ENCODE measurements around the gene CIDEB.

CIDEB gene

GRCh38 chr14:24279301-24280186 is 28.2 kb downstream of the CIDEB start:
- no peaks in the 10 kb centered on the region for H3K27me3 ChIP-seq (replicated peaks)
- no peak overlapping the region for H3K27ac ChIP-seq
- in situ Hi-C loops (cut with HindIII; ENCODE audit: low pct_ligation_motif_present, low sequenced_read_pairs), result no loop called here
- no peak overlapping the region for H3K4me3 ChIP-seq (ENCODE audit: low read depth, low read length)
- peak; percentile 24 for TF ChIP-seq CTCF (IDR thresholded peaks at IDR 0.05; ENCODE audit: low read depth, low read length, missing control alignments)
- no peaks in the 10 kb centered on the region for H3K36me3 ChIP-seq (replicated peaks)
- no peak for DNase-seq

GRCh38 chr14:24278424-24278823 is 29.4 kb downstream of the CIDEB start:
- no peak for TF ChIP-seq CTCF (IDR thresholded peaks at IDR 0.05; ENCODE audit: low read depth, low read length, missing control alignments)
- no peaks in the 10 kb centered on the region for H3K27me3 ChIP-seq (replicated peaks)
- DNase-seq, result no peak
- in situ Hi-C loops (cut with HindIII; ENCODE audit: low pct_ligation_motif_present, low sequenced_read_pairs), result no loop called here
- H3K36me3 ChIP-seq (replicated peaks), result no peaks in the 10 kb centered on the region
- H3K27ac ChIP-seq, result no peak overlapping the region
- H3K4me3 ChIP-seq (ENCODE audit: low read depth, low read length), result no peak overlapping the region

GRCh38 chr14:24277606-24278321 is 30.0 kb downstream of the CIDEB start:
- H3K36me3 ChIP-seq (replicated peaks), result no peaks in the 10 kb centered on the region
- no peak for TF ChIP-seq CTCF (IDR thresholded peaks at IDR 0.05; ENCODE audit: low read depth, low read length, missing control alignments)
- H3K27me3 ChIP-seq (replicated peaks), result no peaks in the 10 kb centered on the region
- no peak overlapping the region for H3K4me3 ChIP-seq (ENCODE audit: low read depth, low read length)
- in situ Hi-C loops (cut with HindIII; ENCODE audit: low pct_ligation_motif_present, low sequenced_read_pairs), result no loop called here
- no peak for DNase-seq
- H3K27ac ChIP-seq, result no peak overlapping the region

- Histone ChIP-seq H3K27ac (no peak overlapping the region), H3K27me3 (replicated peaks) (no peaks in the 10 kb centered on the region), H3K4me3 (ENCODE audit: low read depth, low read length) (no peak overlapping the region), H3K36me3 (replicated peaks) (no peaks in the 10 kb centered on the region)
- in situ Hi-C loops (cut with HindIII; ENCODE audit: low pct_ligation_motif_present, low sequenced_read_pairs), result no loop called here
- TF ChIP-seq CTCF (IDR thresholded peaks at IDR 0.05; ENCODE audit: low read depth, low read length, missing control alignments), result no peak
- DNase-seq, result no peak
Measured at GRCh38 chr14:24277071-24277470, 30.7 kb downstream of the CIDEB start.

- no peak for DNase-seq
- H3K27me3 ChIP-seq (replicated peaks), result no peaks in the 10 kb centered on the region
- TF ChIP-seq CTCF (IDR thresholded peaks at IDR 0.05; ENCODE audit: low read depth, low read length, missing control alignments), result no peak
- no peaks in the 10 kb centered on the region for H3K36me3 ChIP-seq (replicated peaks)
- no peak overlapping the region for H3K27ac ChIP-seq
- in situ Hi-C loops (cut with HindIII; ENCODE audit: low pct_ligation_motif_present, low sequenced_read_pairs), result no loop called here
- H3K4me3 ChIP-seq (ENCODE audit: low read depth, low read length), result no peak overlapping the region
Measured at GRCh38 chr14:24274101-24274543, 33.7 kb downstream of the CIDEB start.
